Thyroid gland (tissue), 4 donors: ENCODE measurements around the gene THAP8. TPM values are rescaled to one million over a fixed set of nuclear protein-coding genes. Genes with fewer than 3 reads are reported as not detected.

Source experiments
- DNase-seq, 2 donors: peaks; one replicate each; pipeline ENCODE4 v3.0.0-alpha.2; 2019
- H3K27ac ChIP-seq, 3 donors: fragments of 200-600 bp; sonication (generic); 1 replicate in 2 of 3; 2 replicates in 1 of 3; pipeline ENCODE4 v1.5.1; 2016 to 2019; ENCODE audit warnings: mild to moderate bottlenecking in 1 of 3, moderate library complexity in 1 of 3
- H3K27me3 ChIP-seq: fragments of 200-600 bp; sonication (generic); one replicate; pipeline ENCODE4 v1.5.1; 2019
- H3K36me3 ChIP-seq, 2 donors: fragments of 200-600 bp; sonication (generic); one replicate each; pipeline ENCODE4 v1.5.1; 2016 to 2019
- H3K4me1 ChIP-seq, 2 donors: fragments of 200-600 bp; sonication (generic); one replicate each; pipeline ENCODE4 v1.5.1; 2017 to 2019
- H3K4me3 ChIP-seq, 3 donors: fragments of 200-600 bp; sonication (generic); replicated peaks in 1 of 3; 1 replicate in 2 of 3; 2 replicates in 1 of 3; pipeline ENCODE4 v1.5.1; 2016; ENCODE audit warnings: mild to moderate bottlenecking in 1 of 3
- H3K9me3 ChIP-seq: fragments of 200-600 bp; sonication (generic); one replicate; pipeline ENCODE4 v1.5.1; 2017
- POLR2A ChIP-seq, 2 donors: fragments of 450-650 bp; IDR thresholded peaks; one replicate each; pipeline ENCODE4 v1.6.1; 2017; ENCODE audit warnings: antibody characterized with exemption in 2 of 2, mild to moderate bottlenecking in 2 of 2, moderate library complexity in 1 of 2
- WGBS, 2 donors: methylation state at CpG; one replicate each; pipeline ENCODE4 v1.1.5; 2017; 5-methylcytosine and 5-hydroxymethylcytosine counted together
- intact Hi-C: fragments of 100-400 bp; cut with DNase I; formaldehyde crosslinking; loops from one replicate; pipeline ENCODE4 v1.15.1; 2023
- total RNA-seq, 4 donors: library from RNA; depleted of rRNA; stranded (reverse); fragments of >200 nt; gene quantifications; one replicate each; pipeline ENCODE4 v1.2.3, GENCODE V29; 2016
- TF ChIP-seq, protein P1 (sequence below), 6 experiments: fragments of 200-600 bp in 3 of 6; fragments of 450-650 bp in 3 of 6; sonication (generic) in 3 of 6; IDR thresholded peaks; one replicate each; pipeline ENCODE4 v1.5.1; 2016 to 2019; ENCODE audit warnings: antibody characterized with exemption in 6 of 6, mild to moderate bottlenecking in 2 of 6, inconsistent platforms in 1 of 6, moderate library complexity in 1 of 6

THAP8 gene
- total RNA-seq, 4 donors from 2014 or later, result 5.0 to 14.2 (median 10.1) TPM

GRCh38 chr19:36090910-36091695 is 37.0 kb upstream of the THAP8 start:
- no peaks in the 10 kb centered on the region for H3K27me3 ChIP-seq
- no peaks in the 10 kb centered on the region for H3K36me3 ChIP-seq
- intact Hi-C loops, result no loop called here
- no peaks in the 10 kb centered on the region for H3K4me1 ChIP-seq
- no peak for DNase-seq
- no peak overlapping the region for H3K27ac ChIP-seq
- WGBS, 2 donors, result 78 to 88% methylated on average over 13 of the region's 13 CpGs
- TF ChIP-seq POLR2A (IDR thresholded peaks at IDR 0.05), result no peak
- TF ChIP-seq, protein P1, sequence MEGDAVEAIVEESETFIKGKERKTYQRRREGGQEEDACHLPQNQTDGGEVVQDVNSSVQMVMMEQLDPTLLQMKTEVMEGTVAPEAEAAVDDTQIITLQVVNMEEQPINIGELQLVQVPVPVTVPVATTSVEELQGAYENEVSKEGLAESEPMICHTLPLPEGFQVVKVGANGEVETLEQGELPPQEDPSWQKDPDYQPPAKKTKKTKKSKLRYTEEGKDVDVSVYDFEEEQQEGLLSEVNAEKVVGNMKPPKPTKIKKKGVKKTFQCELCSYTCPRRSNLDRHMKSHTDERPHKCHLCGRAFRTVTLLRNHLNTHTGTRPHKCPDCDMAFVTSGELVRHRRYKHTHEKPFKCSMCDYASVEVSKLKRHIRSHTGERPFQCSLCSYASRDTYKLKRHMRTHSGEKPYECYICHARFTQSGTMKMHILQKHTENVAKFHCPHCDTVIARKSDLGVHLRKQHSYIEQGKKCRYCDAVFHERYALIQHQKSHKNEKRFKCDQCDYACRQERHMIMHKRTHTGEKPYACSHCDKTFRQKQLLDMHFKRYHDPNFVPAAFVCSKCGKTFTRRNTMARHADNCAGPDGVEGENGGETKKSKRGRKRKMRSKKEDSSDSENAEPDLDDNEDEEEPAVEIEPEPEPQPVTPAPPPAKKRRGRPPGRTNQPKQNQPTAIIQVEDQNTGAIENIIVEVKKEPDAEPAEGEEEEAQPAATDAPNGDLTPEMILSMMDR (IDR thresholded peaks at IDR 0.05), result no peak
- H3K4me3 ChIP-seq, result no peak overlapping the region
- H3K9me3 ChIP-seq, result no peaks in the 10 kb centered on the region

GRCh38 chr19:36089847-36090246 is 35.8 kb upstream of the THAP8 start:
- Histone ChIP-seq H3K36me3 (no peaks in the 10 kb centered on the region), H3K27me3 (no peaks in the 10 kb centered on the region), H3K4me1 (no peaks in the 10 kb centered on the region), H3K27ac (no peak overlapping the region), H3K9me3 (no peaks in the 10 kb centered on the region), H3K4me3 (no peak overlapping the region)
- TF ChIP-seq, protein P1 (IDR thresholded peaks at IDR 0.05), result no peak
- TF ChIP-seq POLR2A (IDR thresholded peaks at IDR 0.05), result no peak
- DNase-seq, result no peak
- 94 to 100% methylated on average over 5 of the region's 5 CpGs for WGBS, 2 donors
- intact Hi-C loops, result no loop called here

- WGBS, 2 donors, result 94 to 96% methylated on average over 8 to 9 of the region's 9 CpGs
- Histone ChIP-seq H3K27me3 (no peaks in the 10 kb centered on the region), H3K9me3 (no peaks in the 10 kb centered on the region), H3K4me3 (no peak overlapping the region), H3K27ac (no peak overlapping the region), H3K36me3 (no peaks in the 10 kb centered on the region), H3K4me1 (peaks cover 0 to 3% of the 10 kb centered on the region in 2 donors)
- intact Hi-C loops, result no loop called here
- DNase-seq, result no peak
- TF ChIP-seq POLR2A (IDR thresholded peaks at IDR 0.05), result no peak
- TF ChIP-seq, protein P1 (IDR thresholded peaks at IDR 0.05), result no peak
Measured at GRCh38 chr19:36086326-36086725, 32.2 kb upstream of the THAP8 start.

GRCh38 chr19:36084231-36085009 is 30.3 kb upstream of the THAP8 start:
- TF ChIP-seq, protein P1 (IDR thresholded peaks at IDR 0.05), result no peak
- TF ChIP-seq POLR2A (IDR thresholded peaks at IDR 0.05), result no peak
- Histone ChIP-seq H3K4me3 (no peak overlapping the region), H3K36me3 (no peaks in the 10 kb centered on the region), H3K9me3 (no peaks in the 10 kb centered on the region), H3K27me3 (no peaks in the 10 kb centered on the region), H3K27ac (no peak overlapping the region), H3K4me1 (peaks cover 0 to 3% of the 10 kb centered on the region in 2 donors)
- intact Hi-C loops, result no loop called here
- WGBS, 2 donors, result 93 to 97% methylated on average over 12 of the region's 12 CpGs
- no peak for DNase-seq

DNA sequence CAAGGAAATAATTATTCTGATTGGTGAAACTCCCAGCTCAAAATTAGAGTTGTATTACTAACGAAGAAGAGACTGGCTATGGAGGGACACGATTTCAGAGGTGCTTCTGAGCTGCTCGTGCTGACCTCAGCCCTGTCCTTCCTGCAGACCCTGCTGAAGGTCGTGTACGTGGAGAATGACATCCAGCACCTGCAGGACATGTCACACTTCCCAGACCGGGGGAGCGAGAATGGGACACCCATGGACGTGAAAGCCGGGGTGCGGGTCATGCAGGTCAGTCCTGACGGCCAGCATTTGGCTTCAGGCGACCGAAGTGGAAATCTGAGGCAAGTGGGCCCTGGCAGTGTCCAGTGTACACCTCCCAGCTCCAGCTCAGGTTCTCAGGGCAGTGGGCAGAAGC is 28.8 kb upstream of the THAP8 start:
- TF ChIP-seq POLR2A (IDR thresholded peaks at IDR 0.05), result no peak
- TF ChIP-seq, protein P1 (IDR thresholded peaks at IDR 0.05), result no peak
- WGBS, 2 donors, result 92 to 93% methylated on average over 12 to 13 of the region's 13 CpGs
- Histone ChIP-seq H3K9me3 (no peaks in the 10 kb centered on the region), H3K36me3 (no peaks in the 10 kb centered on the region), H3K27ac (no peak overlapping the region), H3K4me3 (no peak overlapping the region), H3K4me1 (peaks cover 0 to 3% of the 10 kb centered on the region in 2 donors), H3K27me3 (no peaks in the 10 kb centered on the region)
- no peak for DNase-seq
- intact Hi-C loops, result no loop called here
